AG10803 (cell line): ENCODE data around the gene KBTBD4.
"Not testable (repeated sequence)": the region's sequence is repeated elsewhere in the genome, so short reads cannot be mapped to it uniquely, and the experiment has no call there.

Experiments used
- DNase-seq: peaks from one replicate; pipeline ENCODE4 v3.0.0; 2010; ENCODE audit warnings: low read depth
- H3K4me3 ChIP-seq: 2 replicates; pipeline ENCODE4 v1.5.1; 2011; ENCODE audit warnings: mild to moderate bottlenecking, low read length, control low read depth
- CTCF ChIP-seq: conservative IDR thresholded peaks from 2 replicates; pipeline ENCODE4 v1.5.1; 2011; ENCODE audit warnings: mild to moderate bottlenecking, low read length, control low read depth, inconsistent platforms

Gene KBTBD4

GRCh38 chr11:47558695-47559094 is 20.1 kb downstream of the KBTBD4 start:
- H3K4me3 ChIP-seq: no peak overlapping the region
- DNase-seq: no peak
- TF ChIP-seq CTCF: no peak

- DNase-seq, H3K4me3 ChIP-seq: not testable (repeated sequence)
Observed at GRCh38 chr11:47557004-47557403, 21.8 kb downstream of the KBTBD4 start.

- peak; percentile 35 for DNase-seq
- peak overlapping the region; percentile 66 for H3K4me3 ChIP-seq
- TF ChIP-seq CTCF: no peak
Observed at GRCh38 chr11:47553406-47553743, 25.4 kb downstream of the KBTBD4 start.

GRCh38 chr11:47552566-47553405 is 26.0 kb downstream of the KBTBD4 start, which contains the start of gene CELF1:
Gene CELF1, minus strand, starts transcription at chr11:47553132. Its CDS starts 53,609 bp downstream, at chr11:47499523.
- H3K4me3 ChIP-seq: peak within 1 kb of the TSS; percentile 98
- DNase-seq: peak; percentile 87
- peak; percentile 53 for TF ChIP-seq CTCF

GRCh38 chr11:47552056-47552565 is 26.7 kb downstream of the KBTBD4 start:
- peak; percentile 71 for DNase-seq
- peak overlapping the region; percentile 98 for H3K4me3 ChIP-seq
- TF ChIP-seq CTCF: no peak

GRCh38 chr11:47551086-47551485 is 27.7 kb downstream of the KBTBD4 start:
- H3K4me3 ChIP-seq: peak overlapping the region; percentile 98; the same call in 1 of the 2 replicates
- TF ChIP-seq CTCF: peak; percentile 52
- peak; percentile 44 for DNase-seq

- DNase-seq: peak; percentile 44
- no peak overlapping the region for H3K4me3 ChIP-seq
- TF ChIP-seq CTCF: no peak
Observed at GRCh38 chr11:47550288-47551047, 28.3 kb downstream of the KBTBD4 start.

GRCh38 chr11:47546274-47546673 is 32.5 kb downstream of the KBTBD4 start:
- not testable (repeated sequence) for DNase-seq, H3K4me3 ChIP-seq
